Ishikawa (cell line): ENCODE measurements around the gene ZCCHC14.

Source experiments
- CEBPB ChIP-seq: IDR thresholded peaks from 2 replicates; pipeline ENCODE4 v1.6.1; 2012
- CREB1 ChIP-seq: IDR thresholded peaks from 2 replicates; pipeline ENCODE4 v1.6.1; 2012; ENCODE audit warnings: low read depth
- EGR1 ChIP-seq: IDR thresholded peaks from 2 replicates; pipeline ENCODE4 v1.6.1; 2012
- FOXM1 ChIP-seq: IDR thresholded peaks from 2 replicates; pipeline ENCODE4 v1.6.1; 2012; ENCODE audit warnings: low read depth, borderline replicate concordance
- MAX ChIP-seq: IDR thresholded peaks from 2 replicates; pipeline ENCODE4 v1.6.1; 2012
- RAD21 ChIP-seq: IDR thresholded peaks from 2 replicates; pipeline ENCODE4 v1.6.1; 2012; ENCODE audit warnings: low read depth
- TAF1 ChIP-seq: IDR thresholded peaks from 2 replicates; pipeline ENCODE4 v1.6.1; 2012; ENCODE audit warnings: low read depth, mild to moderate bottlenecking
- YY1 ChIP-seq: IDR thresholded peaks from 2 replicates; pipeline ENCODE4 v1.6.1; 2012; ENCODE audit warnings: low read depth
- TF ChIP-seq, protein P1 (sequence below): IDR thresholded peaks from 2 replicates; pipeline ENCODE4 v1.6.1; 2012; ENCODE audit warnings: low read depth, mild to moderate bottlenecking

- TF ChIP-seq CREB1 (no peak), YY1 (no peak), RAD21 (no peak), MAX (no peak), EGR1 (no peak), CEBPB (no peak), TAF1 (no peak), FOXM1 (no peak)
- TF ChIP-seq, protein P1, sequence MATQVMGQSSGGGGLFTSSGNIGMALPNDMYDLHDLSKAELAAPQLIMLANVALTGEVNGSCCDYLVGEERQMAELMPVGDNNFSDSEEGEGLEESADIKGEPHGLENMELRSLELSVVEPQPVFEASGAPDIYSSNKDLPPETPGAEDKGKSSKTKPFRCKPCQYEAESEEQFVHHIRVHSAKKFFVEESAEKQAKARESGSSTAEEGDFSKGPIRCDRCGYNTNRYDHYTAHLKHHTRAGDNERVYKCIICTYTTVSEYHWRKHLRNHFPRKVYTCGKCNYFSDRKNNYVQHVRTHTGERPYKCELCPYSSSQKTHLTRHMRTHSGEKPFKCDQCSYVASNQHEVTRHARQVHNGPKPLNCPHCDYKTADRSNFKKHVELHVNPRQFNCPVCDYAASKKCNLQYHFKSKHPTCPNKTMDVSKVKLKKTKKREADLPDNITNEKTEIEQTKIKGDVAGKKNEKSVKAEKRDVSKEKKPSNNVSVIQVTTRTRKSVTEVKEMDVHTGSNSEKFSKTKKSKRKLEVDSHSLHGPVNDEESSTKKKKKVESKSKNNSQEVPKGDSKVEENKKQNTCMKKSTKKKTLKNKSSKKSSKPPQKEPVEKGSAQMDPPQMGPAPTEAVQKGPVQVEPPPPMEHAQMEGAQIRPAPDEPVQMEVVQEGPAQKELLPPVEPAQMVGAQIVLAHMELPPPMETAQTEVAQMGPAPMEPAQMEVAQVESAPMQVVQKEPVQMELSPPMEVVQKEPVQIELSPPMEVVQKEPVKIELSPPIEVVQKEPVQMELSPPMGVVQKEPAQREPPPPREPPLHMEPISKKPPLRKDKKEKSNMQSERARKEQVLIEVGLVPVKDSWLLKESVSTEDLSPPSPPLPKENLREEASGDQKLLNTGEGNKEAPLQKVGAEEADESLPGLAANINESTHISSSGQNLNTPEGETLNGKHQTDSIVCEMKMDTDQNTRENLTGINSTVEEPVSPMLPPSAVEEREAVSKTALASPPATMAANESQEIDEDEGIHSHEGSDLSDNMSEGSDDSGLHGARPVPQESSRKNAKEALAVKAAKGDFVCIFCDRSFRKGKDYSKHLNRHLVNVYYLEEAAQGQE: no peak
These were observed 86.2 kb downstream of the ZCCHC14 start for GRCh38 chr16:87406495-87407088.
